Measurements from ENCODE around the gene HABP2.

The HABP2 gene

GRCh38 chr10:113517165-113517900 is 35.5 kb upstream of the HABP2 start:
- H3K27ac ChIP-seq (ENCODE audit: low read length) = no peak overlapping the region
- no peak for ATAC-seq (ENCODE audit: insufficient read depth, low read depth)

DNA sequence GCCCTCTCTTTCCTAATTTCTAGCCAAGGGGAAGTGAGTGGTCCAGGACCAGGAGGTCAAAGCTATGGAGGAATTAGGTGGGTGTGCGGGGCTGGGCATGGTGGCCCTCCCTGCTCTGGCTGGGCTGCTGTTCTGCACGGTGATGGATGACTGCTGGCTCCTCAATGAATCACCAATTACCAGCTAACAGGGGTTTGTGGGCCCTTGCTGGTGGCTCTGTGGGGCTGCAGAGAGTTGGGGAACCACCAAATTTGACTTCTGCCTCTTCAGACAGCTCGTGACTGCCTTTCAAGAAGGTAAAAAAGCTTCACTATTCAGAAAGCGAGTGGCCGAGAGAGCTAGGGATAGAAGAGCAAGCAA is 35.0 kb upstream of the HABP2 start:
- Histone ChIP-seq H4K20me1 (ENCODE audit: insufficient read depth, low read length) (peaks cover 7% of the 10 kb centered on the region), H3K9ac (ENCODE audit: low read depth, low read length) (no peak overlapping the region), H3K9me3 (ENCODE audit: insufficient read depth, low read length, severe bottlenecking) (no peaks in the 10 kb centered on the region), H3K4me2 (ENCODE audit: insufficient read depth, low read length) (no peak overlapping the region), H3K4me1 (ENCODE audit: insufficient read depth, low read length) (no peaks in the 10 kb centered on the region), H3K36me3 (ENCODE audit: insufficient read depth, low read length) (no peaks in the 10 kb centered on the region), H3K79me2 (ENCODE audit: insufficient read depth, low read length) (no peaks in the 10 kb centered on the region), H3K27me3 (ENCODE audit: insufficient read depth, low read length, poor library complexity) (peaks cover 18% of the 10 kb centered on the region), H3K27ac (ENCODE audit: low read length) (no peak overlapping the region), H2AFZ (ENCODE audit: low read depth, low read length) (no peak overlapping the region), H3K4me3 (ENCODE audit: low read depth in 1 of 2, low read length in 2 of 2) (no peak overlapping the region)
- ATAC-seq (ENCODE audit: insufficient read depth, low read depth) (no peak), DNase-seq (no peak)
- TF ChIP-seq EZH2 (IDR thresholded peaks at IDR 0.05; ENCODE audit: borderline replicate concordance, low read depth, low read length, severe bottlenecking) = no peak
- TF ChIP-seq, protein P1, sequence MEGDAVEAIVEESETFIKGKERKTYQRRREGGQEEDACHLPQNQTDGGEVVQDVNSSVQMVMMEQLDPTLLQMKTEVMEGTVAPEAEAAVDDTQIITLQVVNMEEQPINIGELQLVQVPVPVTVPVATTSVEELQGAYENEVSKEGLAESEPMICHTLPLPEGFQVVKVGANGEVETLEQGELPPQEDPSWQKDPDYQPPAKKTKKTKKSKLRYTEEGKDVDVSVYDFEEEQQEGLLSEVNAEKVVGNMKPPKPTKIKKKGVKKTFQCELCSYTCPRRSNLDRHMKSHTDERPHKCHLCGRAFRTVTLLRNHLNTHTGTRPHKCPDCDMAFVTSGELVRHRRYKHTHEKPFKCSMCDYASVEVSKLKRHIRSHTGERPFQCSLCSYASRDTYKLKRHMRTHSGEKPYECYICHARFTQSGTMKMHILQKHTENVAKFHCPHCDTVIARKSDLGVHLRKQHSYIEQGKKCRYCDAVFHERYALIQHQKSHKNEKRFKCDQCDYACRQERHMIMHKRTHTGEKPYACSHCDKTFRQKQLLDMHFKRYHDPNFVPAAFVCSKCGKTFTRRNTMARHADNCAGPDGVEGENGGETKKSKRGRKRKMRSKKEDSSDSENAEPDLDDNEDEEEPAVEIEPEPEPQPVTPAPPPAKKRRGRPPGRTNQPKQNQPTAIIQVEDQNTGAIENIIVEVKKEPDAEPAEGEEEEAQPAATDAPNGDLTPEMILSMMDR (IDR thresholded peaks at IDR 0.05; ENCODE audit: borderline replicate concordance, extremely low read depth, low read length, poor library complexity, severe bottlenecking) = no peak

More at GRCh38 chr10:113517165-113517900, 35.5 kb upstream of the HABP2 start:
- TF ChIP-seq EZH2 (IDR thresholded peaks at IDR 0.05; ENCODE audit: borderline replicate concordance, low read depth, low read length, severe bottlenecking) = no peak
- TF ChIP-seq, protein P1 (IDR thresholded peaks at IDR 0.05; ENCODE audit: borderline replicate concordance, extremely low read depth, low read length, poor library complexity, severe bottlenecking) = no peak
- H3K4me3 ChIP-seq (ENCODE audit: low read depth in 1 of 2, low read length in 2 of 2) = no peak overlapping the region
- no peak overlapping the region for H3K9ac ChIP-seq (ENCODE audit: low read depth, low read length)
- H3K79me2 ChIP-seq (ENCODE audit: insufficient read depth, low read length) = no peaks in the 10 kb centered on the region
- H2AFZ ChIP-seq (ENCODE audit: low read depth, low read length) = no peak overlapping the region
- H3K4me1 ChIP-seq (ENCODE audit: insufficient read depth, low read length) = no peaks in the 10 kb centered on the region
- no peaks in the 10 kb centered on the region for H3K9me3 ChIP-seq (ENCODE audit: insufficient read depth, low read length, severe bottlenecking)
- H3K27me3 ChIP-seq (ENCODE audit: insufficient read depth, low read length, poor library complexity) = peaks cover 18% of the 10 kb centered on the region
- H3K4me2 ChIP-seq (ENCODE audit: insufficient read depth, low read length) = no peak overlapping the region
- H3K36me3 ChIP-seq (ENCODE audit: insufficient read depth, low read length) = no peaks in the 10 kb centered on the region
- no peak for DNase-seq
- H4K20me1 ChIP-seq (ENCODE audit: insufficient read depth, low read length) = peaks cover 7% of the 10 kb centered on the region

DNA sequence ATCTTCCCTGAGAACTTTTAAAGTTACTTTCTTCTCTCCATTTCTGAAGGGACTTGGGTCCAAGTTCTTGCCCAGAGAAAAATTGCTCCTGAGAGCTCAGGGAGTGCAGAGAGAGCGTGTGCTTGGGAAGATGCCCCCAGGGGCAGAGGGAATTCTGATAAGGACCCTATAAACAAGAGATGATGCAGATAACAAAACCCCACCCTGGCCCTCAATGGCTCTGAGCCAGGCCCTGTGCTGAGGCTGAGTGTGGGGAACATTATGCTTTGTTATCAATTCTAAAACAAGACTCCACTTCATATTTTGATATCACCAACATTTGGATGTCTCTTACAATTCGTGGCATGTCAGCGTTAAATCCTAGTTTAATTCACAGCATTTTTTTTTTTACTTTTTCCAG is 34.4 kb upstream of the HABP2 start:
- H3K27ac ChIP-seq (ENCODE audit: low read length) = no peak overlapping the region
- no peak overlapping the region for H3K4me2 ChIP-seq (ENCODE audit: insufficient read depth, low read length)
- ATAC-seq (ENCODE audit: insufficient read depth, low read depth) (no peak), DNase-seq (no peak)
- no peaks in the 10 kb centered on the region for H3K79me2 ChIP-seq (ENCODE audit: insufficient read depth, low read length)
- no peaks in the 10 kb centered on the region for H3K9me3 ChIP-seq (ENCODE audit: insufficient read depth, low read length, severe bottlenecking)
- no peaks in the 10 kb centered on the region for H3K4me1 ChIP-seq (ENCODE audit: insufficient read depth, low read length)
- H4K20me1 ChIP-seq (ENCODE audit: insufficient read depth, low read length) = peaks cover 7% of the 10 kb centered on the region
- no peaks in the 10 kb centered on the region for H3K36me3 ChIP-seq (ENCODE audit: insufficient read depth, low read length)
- TF ChIP-seq, protein P1 (IDR thresholded peaks at IDR 0.05; ENCODE audit: borderline replicate concordance, extremely low read depth, low read length, poor library complexity, severe bottlenecking) = no peak
- TF ChIP-seq EZH2 (IDR thresholded peaks at IDR 0.05; ENCODE audit: borderline replicate concordance, low read depth, low read length, severe bottlenecking) = no peak
- no peak overlapping the region for H2AFZ ChIP-seq (ENCODE audit: low read depth, low read length)
- H3K4me3 ChIP-seq (ENCODE audit: low read depth in 1 of 2, low read length in 2 of 2) = no peak overlapping the region
- no peak overlapping the region for H3K9ac ChIP-seq (ENCODE audit: low read depth, low read length)
- peaks cover 18% of the 10 kb centered on the region for H3K27me3 ChIP-seq (ENCODE audit: insufficient read depth, low read length, poor library complexity)

Measured in DND-41 (cell line).